SK-N-SH (cell line): ENCODE results near the gene CSPG4.

Experiments used
- MEF2A ChIP-seq: IDR thresholded peaks from 2 replicates; pipeline ENCODE4 v1.4.0; 2012; ENCODE audit warnings: low read depth, borderline replicate concordance
- POLR2AphosphoS5 ChIP-seq: IDR thresholded peaks from 2 replicates; pipeline ENCODE4 v1.6.1; 2012; ENCODE audit warnings: low read depth, low read length
- REST ChIP-seq: IDR thresholded peaks from 2 replicates; pipeline ENCODE4 v1.6.1; 2012; ENCODE audit warnings: mild to moderate bottlenecking, low read depth, low read length, moderate library complexity
- USF1 ChIP-seq: IDR thresholded peaks from 2 replicates; pipeline ENCODE4 v1.4.0; 2012; ENCODE audit warnings: low read depth, borderline replicate concordance
- YY1 ChIP-seq: IDR thresholded peaks from 2 replicates; pipeline ENCODE4 v1.4.0; 2012; ENCODE audit warnings: low read depth, mild to moderate bottlenecking
- TF ChIP-seq, protein P1 (sequence below): fragments of 200-600 bp; sonication (generic); IDR thresholded peaks from 2 replicates; pipeline ENCODE4 v1.6.1; 2017; ENCODE audit warnings: antibody characterized with exemption, mild to moderate bottlenecking, moderate library complexity
- TF ChIP-seq, protein P2 (sequence below): IDR thresholded peaks from 2 replicates; pipeline ENCODE4 v1.4.0; 2012; ENCODE audit warnings: low read depth, borderline replicate concordance

GRCh38 chr15:75760704-75761435, 48.2 kb upstream of the CSPG4 start:
- TF ChIP-seq, protein P1, sequence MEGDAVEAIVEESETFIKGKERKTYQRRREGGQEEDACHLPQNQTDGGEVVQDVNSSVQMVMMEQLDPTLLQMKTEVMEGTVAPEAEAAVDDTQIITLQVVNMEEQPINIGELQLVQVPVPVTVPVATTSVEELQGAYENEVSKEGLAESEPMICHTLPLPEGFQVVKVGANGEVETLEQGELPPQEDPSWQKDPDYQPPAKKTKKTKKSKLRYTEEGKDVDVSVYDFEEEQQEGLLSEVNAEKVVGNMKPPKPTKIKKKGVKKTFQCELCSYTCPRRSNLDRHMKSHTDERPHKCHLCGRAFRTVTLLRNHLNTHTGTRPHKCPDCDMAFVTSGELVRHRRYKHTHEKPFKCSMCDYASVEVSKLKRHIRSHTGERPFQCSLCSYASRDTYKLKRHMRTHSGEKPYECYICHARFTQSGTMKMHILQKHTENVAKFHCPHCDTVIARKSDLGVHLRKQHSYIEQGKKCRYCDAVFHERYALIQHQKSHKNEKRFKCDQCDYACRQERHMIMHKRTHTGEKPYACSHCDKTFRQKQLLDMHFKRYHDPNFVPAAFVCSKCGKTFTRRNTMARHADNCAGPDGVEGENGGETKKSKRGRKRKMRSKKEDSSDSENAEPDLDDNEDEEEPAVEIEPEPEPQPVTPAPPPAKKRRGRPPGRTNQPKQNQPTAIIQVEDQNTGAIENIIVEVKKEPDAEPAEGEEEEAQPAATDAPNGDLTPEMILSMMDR, result no peak
- no peak for TF ChIP-seq POLR2AphosphoS5
- TF ChIP-seq USF1, result no peak
- no peak for TF ChIP-seq REST
- TF ChIP-seq YY1, result no peak
- TF ChIP-seq MEF2A, result no peak
- TF ChIP-seq, protein P2, sequence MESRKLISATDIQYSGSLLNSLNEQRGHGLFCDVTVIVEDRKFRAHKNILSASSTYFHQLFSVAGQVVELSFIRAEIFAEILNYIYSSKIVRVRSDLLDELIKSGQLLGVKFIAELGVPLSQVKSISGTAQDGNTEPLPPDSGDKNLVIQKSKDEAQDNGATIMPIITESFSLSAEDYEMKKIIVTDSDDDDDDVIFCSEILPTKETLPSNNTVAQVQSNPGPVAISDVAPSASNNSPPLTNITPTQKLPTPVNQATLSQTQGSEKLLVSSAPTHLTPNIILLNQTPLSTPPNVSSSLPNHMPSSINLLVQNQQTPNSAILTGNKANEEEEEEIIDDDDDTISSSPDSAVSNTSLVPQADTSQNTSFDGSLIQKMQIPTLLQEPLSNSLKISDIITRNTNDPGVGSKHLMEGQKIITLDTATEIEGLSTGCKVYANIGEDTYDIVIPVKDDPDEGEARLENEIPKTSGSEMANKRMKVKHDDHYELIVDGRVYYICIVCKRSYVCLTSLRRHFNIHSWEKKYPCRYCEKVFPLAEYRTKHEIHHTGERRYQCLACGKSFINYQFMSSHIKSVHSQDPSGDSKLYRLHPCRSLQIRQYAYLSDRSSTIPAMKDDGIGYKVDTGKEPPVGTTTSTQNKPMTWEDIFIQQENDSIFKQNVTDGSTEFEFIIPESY, result no peak
